ENCODE data around the gene CPNE1. TPM values are rescaled to one million over a fixed set of nuclear protein-coding genes. Genes with fewer than 3 reads are reported as not detected.

The CPNE1 gene
- total RNA-seq, 1 experiment from 2014 or later, result 155 TPM

GRCh38 chr20:35601990-35602389, 62.7 kb downstream of the CPNE1 start:
- Mint-ChIP-seq H3K36me3 (ENCODE audit: insufficient read depth in 1 of 3, low read depth in 3 of 3) (no peaks in the 10 kb centered on the region; a peak in 1 of 7 replicates), H3K4me3 (peak overlapping the region; percentile 30 to 65; a peak in 4 of 5 replicates), H3K27me3 (ENCODE audit: low read depth) (peaks cover 76% of the 10 kb centered on the region), H3K9me3 (no peaks in the 10 kb centered on the region), H3K4me1 (peaks cover 14 to 19% of the 10 kb centered on the region in 2 experiments), H3K27ac (no peak overlapping the region)
- WGBS (ENCODE audit: extremely low coverage, insufficient read length, low lambda C conversion rate), result no CpG with 5 or more reads among the region's 30 CpGs
- Histone ChIP-seq H3K27ac (ENCODE audit: insufficient read length, low read depth, low read length) (no peak overlapping the region), H3K27me3 (ENCODE audit: insufficient read depth, low read length) (peaks cover 12% of the 10 kb centered on the region; the same call in 1 of the 2 replicates), H4K8ac (replicated peaks; ENCODE audit: insufficient read length, low read depth, low read length) (no peak overlapping the region), H2AFZ (ENCODE audit: low read length) (no peak overlapping the region), H3K79me2 (ENCODE audit: insufficient read depth, low read length) (no peaks in the 10 kb centered on the region), H2BK20ac (ENCODE audit: low read depth, low read length, poor library complexity, severe bottlenecking) (no peak overlapping the region), H2AK5ac (ENCODE audit: insufficient read length, low read length) (no peak overlapping the region), H3T11ph (ENCODE audit: low read length) (no peak overlapping the region), H3K18ac (ENCODE audit: insufficient read length, low read depth, low read length) (no peak overlapping the region), H3K9me3 (ENCODE audit: control insufficient read depth, low read depth, low read length) (no peaks in the 10 kb centered on the region), H4K91ac (ENCODE audit: insufficient read length, low read depth, low read length) (no peak overlapping the region), H2BK12ac (ENCODE audit: insufficient read length, low read depth, low read length) (no peak overlapping the region), H3K4me2 (ENCODE audit: insufficient read depth, insufficient read length, low read length) (peak overlapping the region; percentile 81), H3K23me2 (ENCODE audit: insufficient read length, low read depth, low read length, poor library complexity, severe bottlenecking) (peaks cover 16% of the 10 kb centered on the region), H2BK120ac (ENCODE audit: low read depth, low read length, poor library complexity, severe bottlenecking) (no peak overlapping the region), H3K4me1 (ENCODE audit: insufficient read depth, low read length) (no peaks in the 10 kb centered on the region), H4K5ac (ENCODE audit: insufficient read length, low read depth, low read length) (no peak overlapping the region), H2BK5ac (ENCODE audit: insufficient read length, low read length) (no peak overlapping the region), H3K9ac (ENCODE audit: extremely low read depth, insufficient read length, low read length) (no peak overlapping the region), H2BK15ac (ENCODE audit: low read depth, low read length) (no peak overlapping the region), H3K4ac (ENCODE audit: low read depth, low read length) (no peak overlapping the region), H3K14ac (ENCODE audit: insufficient read depth, low read length) (peak overlapping the region; percentile 17; the same call in 1 of the 2 replicates), H3K23ac (ENCODE audit: insufficient read length, low read depth, low read length) (no peak overlapping the region), H3K56ac (ENCODE audit: insufficient read length, low read depth, low read length) (no peak overlapping the region), H4K20me1 (ENCODE audit: control insufficient read depth, insufficient read depth, insufficient read length) (no peaks in the 10 kb centered on the region), H3K79me1 (ENCODE audit: insufficient read depth, low read depth, low read length, poor library complexity, severe bottlenecking) (no peaks in the 10 kb centered on the region)
- TF ChIP-seq, protein P1, sequence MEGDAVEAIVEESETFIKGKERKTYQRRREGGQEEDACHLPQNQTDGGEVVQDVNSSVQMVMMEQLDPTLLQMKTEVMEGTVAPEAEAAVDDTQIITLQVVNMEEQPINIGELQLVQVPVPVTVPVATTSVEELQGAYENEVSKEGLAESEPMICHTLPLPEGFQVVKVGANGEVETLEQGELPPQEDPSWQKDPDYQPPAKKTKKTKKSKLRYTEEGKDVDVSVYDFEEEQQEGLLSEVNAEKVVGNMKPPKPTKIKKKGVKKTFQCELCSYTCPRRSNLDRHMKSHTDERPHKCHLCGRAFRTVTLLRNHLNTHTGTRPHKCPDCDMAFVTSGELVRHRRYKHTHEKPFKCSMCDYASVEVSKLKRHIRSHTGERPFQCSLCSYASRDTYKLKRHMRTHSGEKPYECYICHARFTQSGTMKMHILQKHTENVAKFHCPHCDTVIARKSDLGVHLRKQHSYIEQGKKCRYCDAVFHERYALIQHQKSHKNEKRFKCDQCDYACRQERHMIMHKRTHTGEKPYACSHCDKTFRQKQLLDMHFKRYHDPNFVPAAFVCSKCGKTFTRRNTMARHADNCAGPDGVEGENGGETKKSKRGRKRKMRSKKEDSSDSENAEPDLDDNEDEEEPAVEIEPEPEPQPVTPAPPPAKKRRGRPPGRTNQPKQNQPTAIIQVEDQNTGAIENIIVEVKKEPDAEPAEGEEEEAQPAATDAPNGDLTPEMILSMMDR (conservative IDR thresholded peaks at IDR 0.05), result no peak
- DNase-seq, result no peak

Data from H9 (cell line).